Stimulated activated naive CD8-positive, alpha-beta T cell treated with anti-CD3 and anti-CD28 coated beads, Interleukin-15, Interleukin-2, amounts not matched to agents 100 ng/mL and 50 ng/mL, for 24 hours (primary cell): ENCODE data around the gene SLC15A5.

ENCODE experiments used
- H3K27ac Mint-ChIP-seq: one replicate; pipeline ENCODE4 v1.8.0; 2021; ENCODE audit warnings: mild to moderate bottlenecking, mixed read lengths
- H3K27me3 Mint-ChIP-seq: one replicate; pipeline ENCODE4 v1.8.0; 2021; ENCODE audit warnings: mixed read lengths
- H3K36me3 Mint-ChIP-seq: one replicate; pipeline ENCODE4 v1.8.0; 2021; ENCODE audit warnings: low read depth, mixed read lengths
- H3K4me1 Mint-ChIP-seq: one replicate; pipeline ENCODE4 v1.8.0; 2021; ENCODE audit warnings: low read depth, mixed read lengths
- H3K4me3 Mint-ChIP-seq: one replicate; pipeline ENCODE4 v1.8.0; 2021; ENCODE audit warnings: mild to moderate bottlenecking, mixed read lengths
- H3K9me3 Mint-ChIP-seq: one replicate; pipeline ENCODE4 v1.8.0; 2021; ENCODE audit warnings: mixed read lengths

The SLC15A5 gene

DNA sequence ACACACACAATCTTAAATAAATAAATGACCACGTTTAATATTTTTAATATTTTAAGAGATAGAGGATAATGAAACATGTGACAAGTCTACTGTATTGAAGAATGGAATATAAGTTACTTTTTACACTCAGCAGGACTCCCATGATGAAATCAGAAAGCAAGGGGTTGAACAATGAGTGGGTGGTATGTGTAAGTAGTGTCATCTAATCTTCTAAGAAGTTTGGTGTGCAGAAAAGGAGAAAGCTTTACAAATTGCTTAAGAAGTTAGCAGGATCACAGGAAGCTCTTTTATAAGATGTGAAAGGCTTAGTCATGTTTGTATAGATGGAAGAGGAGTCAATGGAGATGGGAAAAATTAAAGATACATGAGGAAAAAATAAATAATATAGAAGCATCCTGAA, 47.8 kb downstream of the SLC15A5 start:
- no peaks in the 10 kb centered on the region for H3K36me3 Mint-ChIP-seq
- H3K27ac Mint-ChIP-seq = no peak overlapping the region
- H3K4me3 Mint-ChIP-seq = no peak overlapping the region
- H3K4me1 Mint-ChIP-seq = no peaks in the 10 kb centered on the region
- no peaks in the 10 kb centered on the region for H3K27me3 Mint-ChIP-seq
- peaks cover 15% of the 10 kb centered on the region for H3K9me3 Mint-ChIP-seq

DNA sequence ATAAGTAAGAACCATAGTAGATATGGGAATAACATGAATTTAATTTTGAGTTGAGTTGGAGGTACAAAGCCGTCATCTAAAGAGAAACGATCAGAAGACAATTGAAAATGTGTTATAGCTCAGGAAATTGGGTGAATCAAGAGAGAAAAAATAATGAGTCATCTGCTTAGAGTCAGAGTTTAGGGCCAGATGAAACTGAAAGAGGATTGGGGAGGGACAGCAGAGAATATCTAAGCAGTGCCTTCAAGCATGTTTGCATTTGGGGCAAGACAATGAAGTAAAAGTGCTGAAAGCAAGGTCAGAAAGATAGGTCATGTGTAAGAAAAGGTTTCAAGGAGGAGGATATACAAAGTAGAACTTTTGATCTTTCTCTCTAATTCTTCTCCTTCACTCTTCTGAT, 49.4 kb downstream of the SLC15A5 start:
- no peaks in the 10 kb centered on the region for H3K36me3 Mint-ChIP-seq
- peaks cover 15% of the 10 kb centered on the region for H3K9me3 Mint-ChIP-seq
- no peak overlapping the region for H3K4me3 Mint-ChIP-seq
- no peaks in the 10 kb centered on the region for H3K27me3 Mint-ChIP-seq
- H3K27ac Mint-ChIP-seq = no peak overlapping the region
- H3K4me1 Mint-ChIP-seq = no peaks in the 10 kb centered on the region

DNA sequence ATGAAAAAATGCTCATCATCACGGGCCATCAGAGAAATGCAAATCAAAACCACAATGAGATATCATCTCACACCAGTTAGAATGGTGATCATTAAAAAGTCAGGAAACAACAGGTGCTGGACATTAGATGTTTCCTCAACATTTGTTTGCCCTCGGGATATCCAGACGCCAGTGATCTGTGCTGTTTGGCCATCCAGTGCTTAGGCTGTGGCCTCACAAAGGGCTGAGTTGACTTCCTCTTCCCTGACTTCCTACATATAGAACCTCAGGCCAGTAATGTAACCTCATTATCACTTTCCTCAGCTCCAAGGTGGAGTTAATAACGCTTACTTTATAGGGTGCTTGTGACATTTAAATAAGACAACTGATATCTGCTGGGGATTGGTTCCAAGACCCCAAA, 51.8 kb downstream of the SLC15A5 start:
- H3K9me3 Mint-ChIP-seq = no peaks in the 10 kb centered on the region
- no peaks in the 10 kb centered on the region for H3K36me3 Mint-ChIP-seq
- H3K27me3 Mint-ChIP-seq = no peaks in the 10 kb centered on the region
- no peak overlapping the region for H3K27ac Mint-ChIP-seq
- H3K4me1 Mint-ChIP-seq = no peaks in the 10 kb centered on the region
- no peak overlapping the region for H3K4me3 Mint-ChIP-seq

DNA sequence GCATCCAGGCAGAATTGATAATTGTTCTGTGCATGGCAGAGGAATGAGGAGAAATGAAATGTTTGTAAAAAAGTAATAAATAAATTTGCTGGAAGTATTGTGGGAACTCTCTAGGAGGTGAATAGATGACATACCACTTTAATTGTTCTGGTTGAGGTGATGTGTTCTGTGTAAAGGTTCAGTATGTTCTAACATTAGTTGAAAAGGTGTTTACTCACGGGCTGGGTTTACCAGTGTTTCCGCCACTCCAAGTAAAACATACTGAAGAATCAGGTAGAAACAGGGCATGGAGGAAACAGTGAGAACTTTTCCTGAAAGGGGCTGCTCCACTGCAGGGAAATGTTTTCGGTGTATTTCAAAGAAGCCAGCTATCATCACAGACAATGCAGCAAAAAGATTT, 53.3 kb downstream of the SLC15A5 start:
- Mint-ChIP-seq H3K27ac (no peak overlapping the region), H3K27me3 (no peaks in the 10 kb centered on the region), H3K36me3 (no peaks in the 10 kb centered on the region), H3K4me1 (no peaks in the 10 kb centered on the region), H3K9me3 (no peaks in the 10 kb centered on the region), H3K4me3 (no peak overlapping the region)

DNA sequence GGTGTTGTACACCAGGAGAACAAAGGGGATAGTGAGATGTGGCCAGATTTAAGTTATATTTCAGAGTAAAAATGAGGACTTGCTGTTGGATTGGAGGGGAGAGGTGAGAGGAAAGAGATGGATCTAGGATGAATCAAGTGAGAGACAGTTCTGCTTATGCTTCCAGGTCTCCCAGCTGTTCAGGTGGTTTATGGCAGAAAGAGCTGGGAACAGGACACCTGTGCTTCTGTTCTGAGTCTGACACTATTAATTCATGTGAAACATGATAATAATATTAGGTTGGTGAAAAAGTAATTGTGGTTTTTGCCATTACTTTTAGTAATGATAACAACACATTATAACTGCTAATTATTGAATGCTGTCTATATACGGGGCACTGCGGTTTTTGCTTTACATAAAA, 55.7 kb downstream of the SLC15A5 start:
- H3K36me3 Mint-ChIP-seq = no peaks in the 10 kb centered on the region
- H3K27me3 Mint-ChIP-seq = no peaks in the 10 kb centered on the region
- H3K9me3 Mint-ChIP-seq = no peaks in the 10 kb centered on the region
- no peaks in the 10 kb centered on the region for H3K4me1 Mint-ChIP-seq
- H3K27ac Mint-ChIP-seq = no peak overlapping the region
- no peak overlapping the region for H3K4me3 Mint-ChIP-seq

DNA sequence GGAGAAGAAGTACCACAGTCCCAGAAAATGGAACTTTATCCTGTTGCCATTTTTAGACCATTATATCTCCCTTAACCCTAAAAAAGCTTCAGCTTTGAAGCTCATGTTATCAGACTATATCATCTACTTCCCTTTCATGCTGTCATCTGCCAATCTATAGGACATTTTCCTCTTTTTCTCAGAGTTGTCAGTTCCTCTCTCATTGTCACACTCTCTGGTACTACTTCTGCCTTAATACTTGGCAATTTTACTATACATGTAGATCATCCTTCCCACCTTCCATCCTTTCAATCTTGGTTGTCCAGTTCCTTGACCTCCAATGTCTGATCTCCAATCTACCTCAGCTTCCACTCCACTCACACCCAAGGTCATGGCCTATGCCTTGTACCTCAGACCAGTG, 57.4 kb downstream of the SLC15A5 start:
- H3K4me3 Mint-ChIP-seq = no peak overlapping the region
- no peaks in the 10 kb centered on the region for H3K9me3 Mint-ChIP-seq
- no peaks in the 10 kb centered on the region for H3K27me3 Mint-ChIP-seq
- H3K4me1 Mint-ChIP-seq = no peaks in the 10 kb centered on the region
- no peaks in the 10 kb centered on the region for H3K36me3 Mint-ChIP-seq
- no peak overlapping the region for H3K27ac Mint-ChIP-seq

DNA sequence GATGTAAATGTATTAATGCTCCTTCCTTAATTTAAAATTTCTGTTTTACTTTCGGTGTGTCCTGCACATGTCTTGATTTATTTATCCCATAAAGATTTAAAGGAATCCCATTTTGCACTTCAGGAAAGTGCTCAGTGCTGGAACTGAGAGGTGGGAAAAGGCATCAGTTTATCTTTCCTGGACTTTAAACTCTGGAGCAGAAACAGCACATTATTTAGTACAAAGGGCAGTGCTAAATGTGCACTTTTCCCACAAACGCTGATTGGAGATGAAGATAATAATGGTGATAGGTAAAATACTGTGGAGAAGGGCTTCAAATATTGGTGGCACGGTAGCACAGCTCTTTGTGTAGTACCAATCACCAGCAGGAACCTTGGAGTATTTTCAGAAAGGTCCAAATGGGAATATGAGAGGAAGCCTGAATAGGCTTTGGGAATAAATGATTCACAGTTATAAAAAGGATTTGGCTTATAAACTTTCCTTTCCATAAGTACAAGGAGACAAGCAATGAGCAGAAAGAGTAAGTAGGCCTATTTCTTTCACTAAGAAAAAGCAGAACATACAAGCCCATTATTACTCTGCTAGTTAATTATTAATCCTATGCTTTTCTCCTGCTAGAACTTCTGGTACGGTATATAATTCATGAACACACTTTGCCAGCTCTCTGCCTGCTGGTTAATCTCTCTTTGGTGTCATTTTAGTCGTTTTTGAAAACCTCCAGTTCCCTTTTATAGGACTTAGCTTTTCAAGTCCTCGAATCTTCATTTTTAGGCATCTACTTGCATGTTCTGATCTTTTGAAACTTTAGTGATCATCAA, 58.3 kb downstream of the SLC15A5 start:
- Mint-ChIP-seq H3K27ac (no peak overlapping the region), H3K27me3 (no peaks in the 10 kb centered on the region), H3K36me3 (no peaks in the 10 kb centered on the region), H3K4me1 (no peaks in the 10 kb centered on the region), H3K4me3 (no peak overlapping the region), H3K9me3 (no peaks in the 10 kb centered on the region)

DNA sequence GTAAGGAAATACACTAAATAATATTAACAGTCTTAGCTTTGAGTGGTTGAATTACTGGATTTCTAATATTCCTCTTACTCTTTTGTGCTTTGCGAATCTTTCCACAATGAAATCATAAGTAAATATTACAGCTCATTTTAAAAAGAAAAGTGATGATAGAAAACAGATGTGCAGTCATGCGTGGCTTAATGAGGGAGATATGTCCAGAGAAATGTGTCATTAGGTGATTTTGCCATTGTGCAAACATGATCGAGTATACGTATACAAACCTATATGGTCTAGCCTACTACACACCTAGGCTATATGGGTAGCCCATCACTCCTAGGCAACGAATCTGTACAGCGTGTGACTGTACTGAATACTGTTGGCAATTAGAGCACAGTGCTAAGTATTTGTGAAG, 59.3 kb downstream of the SLC15A5 start:
- H3K27ac Mint-ChIP-seq = no peak overlapping the region
- no peaks in the 10 kb centered on the region for H3K9me3 Mint-ChIP-seq
- H3K27me3 Mint-ChIP-seq = no peaks in the 10 kb centered on the region
- no peaks in the 10 kb centered on the region for H3K36me3 Mint-ChIP-seq
- no peak overlapping the region for H3K4me3 Mint-ChIP-seq
- no peaks in the 10 kb centered on the region for H3K4me1 Mint-ChIP-seq

DNA sequence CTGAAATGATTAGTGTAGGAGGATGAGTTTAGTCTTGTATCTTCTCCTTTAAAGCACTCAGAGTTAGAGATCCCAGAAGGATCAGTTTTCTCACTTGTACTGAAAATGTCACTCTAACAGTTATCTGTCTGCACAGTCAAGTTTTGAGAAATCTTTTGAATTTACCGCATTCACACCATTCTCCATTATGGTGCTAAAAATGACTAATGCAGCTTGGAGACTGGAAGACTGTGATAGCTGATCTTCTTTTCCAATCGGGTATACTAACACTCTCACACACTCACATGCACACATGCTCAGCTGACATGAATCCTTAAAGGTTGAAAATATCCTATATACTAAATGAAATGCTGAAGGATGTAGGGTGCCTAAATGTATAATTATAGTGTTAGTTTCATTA, 65.8 kb downstream of the SLC15A5 start:
- Mint-ChIP-seq H3K9me3 (no peaks in the 10 kb centered on the region), H3K4me1 (no peaks in the 10 kb centered on the region), H3K36me3 (no peaks in the 10 kb centered on the region), H3K27me3 (no peaks in the 10 kb centered on the region), H3K27ac (no peak overlapping the region), H3K4me3 (no peak overlapping the region)

DNA sequence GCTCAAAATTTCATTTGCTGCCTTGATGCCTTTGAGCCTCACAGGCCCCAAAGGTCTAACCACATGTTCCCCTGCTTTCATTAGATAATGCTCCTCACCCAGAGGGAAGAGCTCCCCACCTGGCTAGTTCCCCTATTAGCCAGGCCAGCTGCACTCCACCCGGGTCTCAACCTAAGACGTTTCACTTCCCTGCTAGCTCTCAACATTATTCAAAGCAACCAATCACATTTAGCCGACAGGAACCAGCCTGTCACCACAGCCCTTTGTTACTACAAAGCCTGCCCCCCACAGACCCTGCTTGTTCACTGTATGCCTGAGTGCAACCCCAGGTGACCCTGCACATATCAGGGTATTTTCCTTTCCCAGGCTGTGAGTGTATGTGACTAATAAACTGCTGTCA, 78.6 kb downstream of the SLC15A5 start:
- H3K27me3 Mint-ChIP-seq = no peaks in the 10 kb centered on the region

DNA sequence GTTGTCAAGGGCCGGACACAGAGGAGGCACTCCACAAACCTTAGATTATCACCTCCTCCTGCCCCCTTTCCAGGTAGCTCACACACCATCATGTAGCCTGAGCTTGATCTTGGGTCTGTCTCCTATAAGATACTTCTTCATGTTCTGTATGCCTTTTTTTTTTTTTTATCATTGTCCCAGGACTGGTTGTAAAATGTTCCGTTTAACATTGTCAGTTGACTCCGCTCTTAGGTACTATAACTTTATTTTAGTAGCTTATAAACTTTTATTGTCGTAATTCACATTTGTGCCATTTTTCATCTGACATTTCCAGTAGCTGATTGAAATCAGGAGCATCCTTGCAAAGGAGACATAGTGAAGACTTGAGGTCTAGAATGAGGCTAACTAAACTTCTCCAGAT, 79.9 kb downstream of the SLC15A5 start:
- no peaks in the 10 kb centered on the region for H3K27me3 Mint-ChIP-seq
- no peak overlapping the region for H3K4me3 Mint-ChIP-seq
- H3K9me3 Mint-ChIP-seq = peaks cover 13% of the 10 kb centered on the region
- H3K36me3 Mint-ChIP-seq = no peaks in the 10 kb centered on the region
- no peak overlapping the region for H3K27ac Mint-ChIP-seq
- H3K4me1 Mint-ChIP-seq = no peaks in the 10 kb centered on the region

More for the DNA sequence above, 78.6 kb downstream of the SLC15A5 start:
- Mint-ChIP-seq H3K9me3 (peaks cover 13% of the 10 kb centered on the region), H3K4me3 (no peak overlapping the region), H3K27ac (no peak overlapping the region), H3K4me1 (no peaks in the 10 kb centered on the region), H3K36me3 (no peaks in the 10 kb centered on the region)

DNA sequence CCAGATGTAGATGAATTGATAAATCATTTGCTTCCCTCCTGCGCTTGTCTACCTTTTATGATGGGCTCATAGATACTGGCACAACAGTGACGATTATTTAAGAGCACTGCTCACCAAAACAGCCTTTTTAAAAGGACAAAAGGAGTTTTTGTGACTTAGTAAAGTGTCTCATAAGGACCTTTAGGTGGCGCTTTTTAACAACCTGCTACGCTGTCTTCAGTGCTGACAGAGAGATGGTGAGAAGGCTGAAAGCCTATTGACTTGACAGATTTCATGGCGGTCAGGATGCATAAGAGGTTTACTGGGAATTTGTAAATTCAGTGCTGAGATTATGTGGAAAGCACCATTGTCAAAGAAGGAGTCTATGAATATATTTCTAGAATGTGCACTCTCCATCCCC, 87.6 kb downstream of the SLC15A5 start:
- Mint-ChIP-seq H3K27me3 (no peaks in the 10 kb centered on the region), H3K4me3 (no peak overlapping the region), H3K27ac (no peak overlapping the region), H3K36me3 (no peaks in the 10 kb centered on the region), H3K4me1 (no peaks in the 10 kb centered on the region), H3K9me3 (no peaks in the 10 kb centered on the region)

DNA sequence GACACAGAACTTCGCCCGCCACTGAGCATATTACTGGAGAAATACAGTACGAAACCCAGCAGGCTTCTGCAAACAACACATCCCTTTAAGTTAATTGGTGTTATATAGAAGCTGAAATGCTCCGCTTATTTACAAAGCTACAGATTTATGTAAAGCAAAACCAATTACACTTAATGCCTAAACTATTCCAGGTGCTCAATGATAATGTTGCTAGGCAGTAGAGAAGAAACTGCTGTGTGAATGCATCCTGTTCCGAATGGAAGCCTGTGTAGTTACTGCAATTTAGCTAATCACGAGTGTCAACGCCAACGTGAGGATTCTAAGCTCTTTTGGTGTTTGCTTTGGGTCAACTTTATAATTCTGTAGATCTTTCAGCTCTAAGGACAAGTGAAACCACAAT, 89.8 kb downstream of the SLC15A5 start:
- H3K4me1 Mint-ChIP-seq = no peaks in the 10 kb centered on the region
- no peak overlapping the region for H3K27ac Mint-ChIP-seq
- no peaks in the 10 kb centered on the region for H3K36me3 Mint-ChIP-seq
- H3K9me3 Mint-ChIP-seq = peaks cover 1% of the 10 kb centered on the region
- no peak overlapping the region for H3K4me3 Mint-ChIP-seq
- H3K27me3 Mint-ChIP-seq = no peaks in the 10 kb centered on the region

DNA sequence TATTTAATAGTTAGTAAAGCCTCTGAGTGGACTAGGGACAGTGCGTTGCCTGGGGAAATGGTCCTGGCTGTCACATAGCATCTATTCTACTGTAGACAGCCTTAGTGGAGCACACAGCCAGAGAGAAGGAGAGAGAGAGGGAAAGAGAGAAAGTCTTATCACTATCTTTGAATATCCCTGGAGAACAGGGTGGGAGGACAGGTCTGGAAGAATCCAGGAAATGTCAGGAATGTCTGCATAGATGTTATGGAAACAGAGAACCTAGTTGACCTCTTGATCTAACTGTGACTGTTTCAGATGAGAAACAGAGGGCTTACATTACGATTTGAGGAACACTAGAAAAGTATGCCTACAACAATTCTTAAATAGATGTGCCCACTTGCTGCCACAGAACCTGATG, 92.8 kb downstream of the SLC15A5 start:
- no peaks in the 10 kb centered on the region for H3K27me3 Mint-ChIP-seq
- H3K4me1 Mint-ChIP-seq = no peaks in the 10 kb centered on the region
- no peak overlapping the region for H3K27ac Mint-ChIP-seq
- peaks cover 4% of the 10 kb centered on the region for H3K9me3 Mint-ChIP-seq
- no peak overlapping the region for H3K4me3 Mint-ChIP-seq
- H3K36me3 Mint-ChIP-seq = no peaks in the 10 kb centered on the region

DNA sequence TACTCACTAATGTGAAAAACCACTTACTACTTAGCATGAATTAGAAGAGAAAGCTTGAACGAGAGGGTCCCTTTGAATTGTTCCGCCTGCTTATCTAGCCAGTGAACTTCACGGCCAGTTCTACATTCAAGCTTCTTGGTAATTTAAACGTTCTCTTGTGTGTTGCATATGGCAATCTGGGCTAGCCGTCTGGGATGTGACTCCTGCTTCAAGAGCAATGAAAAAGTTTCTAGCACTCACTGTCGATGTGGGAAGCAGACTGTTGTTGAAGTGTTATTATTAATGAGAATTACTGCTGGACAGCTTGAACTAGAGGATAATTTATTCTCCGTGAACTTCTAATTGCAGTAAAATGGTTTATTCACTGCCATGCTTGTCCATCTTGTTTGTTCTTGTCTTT, 93.9 kb downstream of the SLC15A5 start:
- no peaks in the 10 kb centered on the region for H3K36me3 Mint-ChIP-seq
- H3K4me1 Mint-ChIP-seq = no peaks in the 10 kb centered on the region
- H3K27ac Mint-ChIP-seq = no peak overlapping the region
- peaks cover 4% of the 10 kb centered on the region for H3K9me3 Mint-ChIP-seq
- H3K27me3 Mint-ChIP-seq = no peaks in the 10 kb centered on the region
- no peak overlapping the region for H3K4me3 Mint-ChIP-seq

DNA sequence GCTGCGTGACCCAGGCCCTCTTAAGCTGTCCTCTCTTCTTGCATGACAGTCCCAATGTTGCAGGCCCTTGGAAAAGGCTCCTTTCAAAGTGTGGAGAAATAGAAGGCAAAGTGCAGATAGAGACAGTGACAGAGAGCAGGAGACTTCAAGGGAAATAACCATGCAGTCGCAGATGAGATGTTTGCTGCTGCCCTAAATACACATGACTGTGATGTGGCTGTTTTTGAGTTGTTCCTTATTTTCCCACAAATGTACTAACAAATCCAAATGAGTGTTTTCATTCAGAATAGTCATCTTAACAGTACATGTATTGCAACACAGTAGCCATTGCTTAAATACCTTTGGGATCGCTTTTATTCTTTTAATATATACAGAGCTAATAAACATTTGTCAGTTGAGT, 101.6 kb downstream of the SLC15A5 start:
- Mint-ChIP-seq H3K27me3 (no peaks in the 10 kb centered on the region), H3K9me3 (no peaks in the 10 kb centered on the region), H3K36me3 (no peaks in the 10 kb centered on the region), H3K27ac (no peak overlapping the region), H3K4me1 (no peaks in the 10 kb centered on the region), H3K4me3 (no peak overlapping the region)
